ENCODE results near the gene TBX2.
"Not testable (repeated sequence)": the region's sequence is repeated elsewhere in the genome, so short reads cannot be mapped to it uniquely, and the experiment has no call there.

The TBX2 gene

GRCh38 chr17:61399131-61400065 lies at the start of gene TBX2:
TBX2 (plus strand) TSS chr17:61399843; CDS start chr17:61400177, 334 bp downstream.
- Histone ChIP-seq H3K27ac (ENCODE audit: low read depth, low read length) (no peak within 1 kb of the TSS), H3K9me3 (ENCODE audit: low read length) (peaks cover 4% of the 10 kb centered on the region), H3K36me3 (ENCODE audit: insufficient read depth, low read length) (no peaks in the 10 kb centered on the region), H3K4me3 (ENCODE audit: low read depth in 1 of 2, low read length in 2 of 2) (peak within 1 kb of the TSS; percentile 23 to 45), H3K9ac (ENCODE audit: low read length) (no peak within 1 kb of the TSS), H3K27me3 (ENCODE audit: control insufficient read depth in 1 of 2, insufficient read depth in 2 of 2, low read length in 2 of 2) (peaks cover 55 to 85% of the 10 kb centered on the region in 2 donors), H3K4me1 (ENCODE audit: insufficient read depth, low read length) (peaks cover 27% of the 10 kb centered on the region)

GRCh38 chr17:61351745-61352407 lies 47.8 kb upstream of the TBX2 start:
- no peaks in the 10 kb centered on the region for H3K36me3 ChIP-seq (ENCODE audit: insufficient read depth, low read length)
- H3K4me1 ChIP-seq (ENCODE audit: insufficient read depth, low read length): no peaks in the 10 kb centered on the region
- no peaks in the 10 kb centered on the region for H3K27me3 ChIP-seq (ENCODE audit: control insufficient read depth in 1 of 2, insufficient read depth in 2 of 2, low read length in 2 of 2)
- no peak overlapping the region for H3K9ac ChIP-seq (ENCODE audit: low read length)
- H3K4me3 ChIP-seq (ENCODE audit: low read depth in 1 of 2, low read length in 2 of 2): no peak overlapping the region
- no peak overlapping the region for H3K27ac ChIP-seq (ENCODE audit: low read depth, low read length)
- H3K9me3 ChIP-seq (ENCODE audit: low read length): no peaks in the 10 kb centered on the region

GRCh38 chr17:61352408-61352770 lies 47.3 kb upstream of the TBX2 start:
- Histone ChIP-seq H3K4me3 (ENCODE audit: low read depth in 1 of 2, low read length in 2 of 2) (no peak overlapping the region), H3K27me3 (ENCODE audit: control insufficient read depth in 1 of 2, insufficient read depth in 2 of 2, low read length in 2 of 2) (no peaks in the 10 kb centered on the region), H3K9me3 (ENCODE audit: low read length) (no peaks in the 10 kb centered on the region), H3K4me1 (ENCODE audit: insufficient read depth, low read length) (no peaks in the 10 kb centered on the region), H3K27ac (ENCODE audit: low read depth, low read length) (no peak overlapping the region), H3K36me3 (ENCODE audit: insufficient read depth, low read length) (no peaks in the 10 kb centered on the region), H3K9ac (ENCODE audit: low read length) (no peak overlapping the region)

- Histone ChIP-seq H3K27me3 (ENCODE audit: control insufficient read depth in 1 of 2, insufficient read depth in 2 of 2, low read length in 2 of 2) (no peaks in the 10 kb centered on the region), H3K4me3 (ENCODE audit: low read depth in 1 of 2, low read length in 2 of 2) (no peak overlapping the region), H3K9ac (ENCODE audit: low read length) (no peak overlapping the region), H3K9me3 (ENCODE audit: low read length) (no peaks in the 10 kb centered on the region), H3K27ac (ENCODE audit: low read depth, low read length) (no peak overlapping the region), H3K4me1 (ENCODE audit: insufficient read depth, low read length) (no peaks in the 10 kb centered on the region), H3K36me3 (ENCODE audit: insufficient read depth, low read length) (no peaks in the 10 kb centered on the region)
These were observed 46.7 kb upstream of the TBX2 start for GRCh38 chr17:61352781-61353491.

GRCh38 chr17:61353615-61354014 lies 46.0 kb upstream of the TBX2 start:
- H3K36me3 ChIP-seq (ENCODE audit: insufficient read depth, low read length): no peaks in the 10 kb centered on the region
- H3K27me3 ChIP-seq (ENCODE audit: control insufficient read depth in 1 of 2, insufficient read depth in 2 of 2, low read length in 2 of 2): no peaks in the 10 kb centered on the region

GRCh38 chr17:61354895-61355874 lies 44.5 kb upstream of the TBX2 start:
- Histone ChIP-seq H3K4me1 (ENCODE audit: insufficient read depth, low read length) (no peaks in the 10 kb centered on the region), H3K36me3 (ENCODE audit: insufficient read depth, low read length) (no peaks in the 10 kb centered on the region), H3K9ac (ENCODE audit: low read length) (no peak overlapping the region), H3K27ac (ENCODE audit: low read depth, low read length) (no peak overlapping the region), H3K9me3 (ENCODE audit: low read length) (no peaks in the 10 kb centered on the region), H3K27me3 (ENCODE audit: control insufficient read depth in 1 of 2, insufficient read depth in 2 of 2, low read length in 2 of 2) (no peaks in the 10 kb centered on the region), H3K4me3 (ENCODE audit: low read depth in 1 of 2, low read length in 2 of 2) (no peak overlapping the region)

More at GRCh38 chr17:61353615-61354014, 46.0 kb upstream of the TBX2 start:
- no peak overlapping the region for H3K4me3 ChIP-seq (ENCODE audit: low read depth in 1 of 2, low read length in 2 of 2)
- H3K27ac ChIP-seq (ENCODE audit: low read depth, low read length): no peak overlapping the region
- H3K9me3 ChIP-seq (ENCODE audit: low read length): no peaks in the 10 kb centered on the region
- H3K9ac ChIP-seq (ENCODE audit: low read length): no peak overlapping the region
- no peaks in the 10 kb centered on the region for H3K4me1 ChIP-seq (ENCODE audit: insufficient read depth, low read length)

GRCh38 chr17:61357061-61357460 lies 42.6 kb upstream of the TBX2 start:
- not testable (repeated sequence) for H3K9ac ChIP-seq (ENCODE audit: low read length); H3K4me1 ChIP-seq (ENCODE audit: insufficient read depth, low read length); H3K4me3 ChIP-seq (ENCODE audit: low read depth in 1 of 2, low read length in 2 of 2); H3K9me3 ChIP-seq (ENCODE audit: low read length); H3K27ac ChIP-seq (ENCODE audit: low read depth, low read length); H3K36me3 ChIP-seq (ENCODE audit: insufficient read depth, low read length); H3K27me3 ChIP-seq (ENCODE audit: control insufficient read depth in 1 of 2, insufficient read depth in 2 of 2, low read length in 2 of 2)

GRCh38 chr17:61359513-61359912 lies 40.1 kb upstream of the TBX2 start:
- H3K27ac ChIP-seq (ENCODE audit: low read depth, low read length); H3K27me3 ChIP-seq (ENCODE audit: control insufficient read depth in 1 of 2, insufficient read depth in 2 of 2, low read length in 2 of 2); H3K9ac ChIP-seq (ENCODE audit: low read length); H3K4me1 ChIP-seq (ENCODE audit: insufficient read depth, low read length); H3K4me3 ChIP-seq (ENCODE audit: low read depth in 1 of 2, low read length in 2 of 2); H3K9me3 ChIP-seq (ENCODE audit: low read length); H3K36me3 ChIP-seq (ENCODE audit: insufficient read depth, low read length): not testable (repeated sequence)

- Histone ChIP-seq H3K9ac (ENCODE audit: low read length) (no peak overlapping the region), H3K36me3 (ENCODE audit: insufficient read depth, low read length) (no peaks in the 10 kb centered on the region), H3K9me3 (ENCODE audit: low read length) (no peaks in the 10 kb centered on the region), H3K27ac (ENCODE audit: low read depth, low read length) (no peak overlapping the region), H3K4me3 (ENCODE audit: low read depth in 1 of 2, low read length in 2 of 2) (no peak overlapping the region), H3K27me3 (ENCODE audit: control insufficient read depth in 1 of 2, insufficient read depth in 2 of 2, low read length in 2 of 2) (no peaks in the 10 kb centered on the region), H3K4me1 (ENCODE audit: insufficient read depth, low read length) (no peaks in the 10 kb centered on the region)
These were observed 39.2 kb upstream of the TBX2 start for GRCh38 chr17:61360318-61360943.

GRCh38 chr17:61361084-61361483 lies 38.6 kb upstream of the TBX2 start:
- no peaks in the 10 kb centered on the region for H3K4me1 ChIP-seq (ENCODE audit: insufficient read depth, low read length)
- no peaks in the 10 kb centered on the region for H3K9me3 ChIP-seq (ENCODE audit: low read length)
- no peak overlapping the region for H3K27ac ChIP-seq (ENCODE audit: low read depth, low read length)
- H3K9ac ChIP-seq (ENCODE audit: low read length): no peak overlapping the region
- no peaks in the 10 kb centered on the region for H3K27me3 ChIP-seq (ENCODE audit: control insufficient read depth in 1 of 2, insufficient read depth in 2 of 2, low read length in 2 of 2)
- no peaks in the 10 kb centered on the region for H3K36me3 ChIP-seq (ENCODE audit: insufficient read depth, low read length)
- no peak overlapping the region for H3K4me3 ChIP-seq (ENCODE audit: low read depth in 1 of 2, low read length in 2 of 2)

All from muscle layer of colon (tissue), 2 donors.